AG09319 (cell line): ENCODE results near the gene DMAC1.

ENCODE experiments used
- DNase-seq: peaks from one replicate; pipeline ENCODE4 v3.0.0-alpha.2; 2010; ENCODE audit warnings: low read depth; ENCODE audit errors: extremely low read depth
- TF ChIP-seq, protein P1 (sequence below): IDR thresholded peaks from 2 replicates; pipeline ENCODE4 v1.5.1; 2011; ENCODE audit warnings: low read depth, mild to moderate bottlenecking, inconsistent platforms, low read length, moderate library complexity

DMAC1 gene

DNA sequence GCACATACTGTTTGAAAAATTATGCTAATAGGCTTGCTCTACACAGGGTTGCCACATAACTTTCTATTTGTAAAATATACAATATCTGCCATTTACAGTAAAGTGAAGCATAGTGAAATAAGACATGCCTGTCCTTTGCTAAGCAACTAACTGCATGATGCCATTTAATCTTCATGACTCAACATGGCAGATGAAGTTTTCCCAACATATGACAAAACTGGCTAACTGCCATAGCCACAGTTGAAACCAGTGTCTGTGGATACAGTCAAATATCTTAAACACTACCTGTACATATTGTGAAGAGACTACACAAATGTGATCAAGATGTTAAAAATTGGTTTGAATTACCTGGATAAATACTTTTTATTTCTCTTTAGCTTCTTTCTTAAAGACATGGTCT is 3.1 kb upstream of the DMAC1 start:
- TF ChIP-seq, protein P1, sequence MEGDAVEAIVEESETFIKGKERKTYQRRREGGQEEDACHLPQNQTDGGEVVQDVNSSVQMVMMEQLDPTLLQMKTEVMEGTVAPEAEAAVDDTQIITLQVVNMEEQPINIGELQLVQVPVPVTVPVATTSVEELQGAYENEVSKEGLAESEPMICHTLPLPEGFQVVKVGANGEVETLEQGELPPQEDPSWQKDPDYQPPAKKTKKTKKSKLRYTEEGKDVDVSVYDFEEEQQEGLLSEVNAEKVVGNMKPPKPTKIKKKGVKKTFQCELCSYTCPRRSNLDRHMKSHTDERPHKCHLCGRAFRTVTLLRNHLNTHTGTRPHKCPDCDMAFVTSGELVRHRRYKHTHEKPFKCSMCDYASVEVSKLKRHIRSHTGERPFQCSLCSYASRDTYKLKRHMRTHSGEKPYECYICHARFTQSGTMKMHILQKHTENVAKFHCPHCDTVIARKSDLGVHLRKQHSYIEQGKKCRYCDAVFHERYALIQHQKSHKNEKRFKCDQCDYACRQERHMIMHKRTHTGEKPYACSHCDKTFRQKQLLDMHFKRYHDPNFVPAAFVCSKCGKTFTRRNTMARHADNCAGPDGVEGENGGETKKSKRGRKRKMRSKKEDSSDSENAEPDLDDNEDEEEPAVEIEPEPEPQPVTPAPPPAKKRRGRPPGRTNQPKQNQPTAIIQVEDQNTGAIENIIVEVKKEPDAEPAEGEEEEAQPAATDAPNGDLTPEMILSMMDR, result no peak
- DNase-seq, result no peak

DNA sequence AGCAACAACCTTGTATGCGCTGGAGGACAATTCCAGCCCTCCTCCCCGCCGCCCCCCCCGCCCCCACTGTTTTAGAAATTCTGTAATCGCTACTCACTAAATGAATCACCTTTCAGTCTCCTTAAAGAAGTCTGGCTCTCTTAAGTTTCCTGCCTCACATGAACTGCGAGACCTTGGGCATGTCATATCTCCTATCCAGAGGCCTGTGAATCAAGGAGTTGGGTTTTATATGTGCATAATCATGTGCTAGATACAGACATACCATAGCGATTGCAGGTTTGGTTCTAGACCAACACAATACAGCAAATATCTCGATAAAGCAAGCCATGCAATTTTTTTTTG is 337 bp upstream of the DMAC1 start:
- DNase-seq, result no peak
- TF ChIP-seq, protein P1, result no peak

DNA sequence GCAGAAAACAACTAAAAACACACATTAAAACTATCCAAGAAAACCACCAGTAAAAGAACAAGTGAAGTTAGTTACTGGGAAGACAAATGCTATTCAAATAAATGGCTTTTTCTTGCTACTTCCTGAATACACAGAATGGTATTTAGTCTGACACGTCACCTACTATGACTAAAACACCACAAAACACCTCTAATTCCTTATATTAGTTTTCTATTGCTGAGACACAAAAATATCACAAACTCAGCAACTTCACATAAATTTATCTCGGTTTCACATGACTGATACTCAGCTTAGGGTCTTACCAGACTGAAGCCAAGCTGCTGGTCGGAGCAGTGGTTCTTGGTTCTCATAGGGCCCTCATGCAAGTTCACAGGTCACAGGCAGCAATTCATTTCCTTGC is 5.4 kb downstream of the DMAC1 start:
- TF ChIP-seq, protein P1, result no peak
- DNase-seq, result no peak

DNA sequence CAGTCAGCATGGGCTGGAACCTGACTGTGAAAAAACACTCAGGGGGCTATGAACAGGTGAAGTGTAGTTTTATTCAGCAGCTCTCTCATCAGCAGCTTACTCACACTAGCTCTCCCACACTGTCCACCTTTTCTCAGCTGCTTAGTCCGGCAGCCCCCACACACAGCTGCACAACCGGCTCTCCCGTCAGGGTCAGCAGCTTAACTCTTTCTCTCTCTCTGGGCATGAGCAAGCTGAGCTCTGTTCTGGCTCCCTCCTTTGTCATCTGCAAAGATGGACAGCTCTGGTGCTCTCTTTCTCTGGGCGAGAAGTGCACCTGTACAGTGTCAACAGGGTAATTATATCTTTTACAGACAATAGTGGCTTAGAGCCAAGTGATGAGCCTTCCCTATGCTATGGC is 8.2 kb downstream of the DMAC1 start:
- TF ChIP-seq, protein P1, result no peak
- DNase-seq, result no peak

DNA sequence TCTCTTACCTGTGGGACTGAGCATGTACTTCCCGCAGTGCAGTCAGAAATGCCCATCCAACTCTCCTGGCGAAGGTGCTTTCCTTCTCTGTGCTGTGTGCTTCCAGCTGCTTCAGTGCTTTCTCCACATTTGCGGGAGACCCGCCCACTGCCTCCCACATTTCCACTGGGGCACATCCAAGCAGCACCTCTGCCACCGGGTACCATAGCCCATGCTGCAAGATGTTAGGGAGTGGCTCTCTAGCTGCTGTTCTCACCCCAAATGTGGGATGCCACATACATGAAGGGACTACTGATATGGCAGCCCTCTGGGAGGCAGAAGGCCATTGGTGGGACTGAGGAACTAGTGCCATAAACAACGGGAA is 8.8 kb downstream of the DMAC1 start:
- DNase-seq, result no peak
- TF ChIP-seq, protein P1, result no peak

- DNase-seq, result no peak
- TF ChIP-seq, protein P1, result no peak
These were observed 9.4 kb downstream of the DMAC1 start for GRCh38 chr9:7790022-7790818.

DNA sequence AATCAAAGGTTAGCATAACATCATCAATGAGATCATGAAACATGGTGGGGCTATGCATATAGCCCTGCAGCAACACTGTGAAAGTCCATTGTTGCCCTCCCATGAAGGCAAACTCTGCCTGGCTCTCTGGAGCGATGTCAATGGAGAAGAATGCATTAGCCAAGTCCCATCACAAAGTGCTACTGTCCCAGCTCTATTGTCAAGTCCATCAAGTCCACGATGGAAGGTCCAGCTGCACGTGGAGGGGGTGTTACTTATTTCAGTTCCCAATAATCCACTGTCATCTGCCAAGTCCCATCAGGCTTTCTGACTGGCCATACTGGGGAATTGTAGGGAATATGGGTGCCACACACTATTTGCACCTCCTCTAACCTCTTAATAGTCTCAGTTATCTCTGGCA is 10.8 kb downstream of the DMAC1 start:
- DNase-seq, result no peak

More for the DNA sequence above, 10.8 kb downstream of the DMAC1 start:
- TF ChIP-seq, protein P1, result no peak
